Stimulated activated naive CD8-positive, alpha-beta T cell treated with anti-CD3 and anti-CD28 coated beads, Interleukin-15, amount 100 ng/mL, for 72 hours (primary cell): ENCODE results near the gene KLHDC7B.
"Not testable (repeated sequence)": the region's sequence is repeated elsewhere in the genome, so short reads cannot be mapped to it uniquely, and the experiment has no call there.

Experiments
- ATAC-seq: fragments of 150-1000 bp; cut with Tn5 transposase; 2 replicates; pipeline ENCODE4 v1.10.0; 2021; ENCODE audit warnings: mild to moderate bottlenecking, moderate library complexity
- DNase-seq, 2 donors: peaks; one replicate each; pipeline ENCODE4 v3.0.0; 2021 to 2022
- H3K27ac Mint-ChIP-seq, 2 donors: one replicate each; pipeline ENCODE4 v1.8.0; 2022; ENCODE audit warnings: mild to moderate bottlenecking in 2 of 2, mixed read lengths in 2 of 2, moderate library complexity in 2 of 2
- H3K27me3 Mint-ChIP-seq: one replicate; pipeline ENCODE4 v1.8.0; 2022; ENCODE audit warnings: mixed read lengths
- H3K4me1 Mint-ChIP-seq: one replicate; pipeline ENCODE4 v1.8.0; 2022; ENCODE audit warnings: mild to moderate bottlenecking, mixed read lengths
- H3K4me3 Mint-ChIP-seq, 2 donors: one replicate each; pipeline ENCODE4 v1.8.0; 2022; ENCODE audit warnings: mild to moderate bottlenecking in 2 of 2, mixed read lengths in 2 of 2, moderate library complexity in 1 of 2
- H3K9me3 Mint-ChIP-seq, 2 donors: one replicate each; pipeline ENCODE4 v1.8.0; 2022; ENCODE audit warnings: mixed read lengths in 2 of 2

The KLHDC7B gene

GRCh38 chr22:50531546-50531961, 14.1 kb upstream of the KLHDC7B start:
- peak overlapping the region; percentile 99 to 100 for H3K27ac Mint-ChIP-seq
- ATAC-seq = peak; percentile 69
- peaks cover 10% of the 10 kb centered on the region for H3K27me3 Mint-ChIP-seq
- peak overlapping the region; percentile 90 to 100 for H3K4me3 Mint-ChIP-seq
- H3K4me1 Mint-ChIP-seq = peaks cover 55% of the 10 kb centered on the region
- H3K9me3 Mint-ChIP-seq = no peaks in the 10 kb centered on the region
- peak; percentile 78 to 88 for DNase-seq

GRCh38 chr22:50531962-50532674, 13.6 kb upstream of the KLHDC7B start:
- Mint-ChIP-seq H3K27me3 (peaks cover 10% of the 10 kb centered on the region), H3K4me1 (peaks cover 55% of the 10 kb centered on the region), H3K27ac (peak overlapping the region; percentile 99 to 100), H3K4me3 (peak overlapping the region; percentile 90 to 100), H3K9me3 (no peaks in the 10 kb centered on the region)
- peak in 1 of 2 donors; percentile 38 for DNase-seq
- no peak for ATAC-seq

GRCh38 chr22:50532824-50533796, 12.6 kb upstream of the KLHDC7B start:
- H3K4me3 Mint-ChIP-seq = peak overlapping the region; percentile 90 to 100
- H3K4me1 Mint-ChIP-seq = peaks cover 55% of the 10 kb centered on the region
- peak overlapping the region; percentile 93 to 100 for H3K27ac Mint-ChIP-seq
- no peak for DNase-seq
- H3K27me3 Mint-ChIP-seq = peaks cover 10% of the 10 kb centered on the region
- H3K9me3 Mint-ChIP-seq = no peaks in the 10 kb centered on the region
- no peak for ATAC-seq

GRCh38 chr22:50533856-50534711, 11.6 kb upstream of the KLHDC7B start:
- not testable (repeated sequence) for ATAC-seq, H3K9me3 Mint-ChIP-seq, DNase-seq
- Mint-ChIP-seq H3K4me1 (peaks cover 55% of the 10 kb centered on the region), H3K27ac (peak overlapping the region; percentile 29 to 54), H3K4me3 (peak overlapping the region; percentile 90 to 100), H3K27me3 (peaks cover 10% of the 10 kb centered on the region)

GRCh38 chr22:50535113-50535512, 10.6 kb upstream of the KLHDC7B start:
- H3K27ac Mint-ChIP-seq = peak overlapping the region in 1 of 2 donors; percentile 67
- ATAC-seq (no peak), DNase-seq (no peak)
- H3K4me1 Mint-ChIP-seq = peaks cover 62% of the 10 kb centered on the region
- H3K4me3 Mint-ChIP-seq = no peak overlapping the region
- no peaks in the 10 kb centered on the region for H3K9me3 Mint-ChIP-seq
- H3K27me3 Mint-ChIP-seq = peaks cover 10% of the 10 kb centered on the region

- peaks cover 10% of the 10 kb centered on the region for H3K27me3 Mint-ChIP-seq
- peaks cover 73% of the 10 kb centered on the region for H3K4me1 Mint-ChIP-seq
Observed at GRCh38 chr22:50536226-50536625, 9.5 kb upstream of the KLHDC7B start.

GRCh38 chr22:50537765-50538164, 7.9 kb upstream of the KLHDC7B start:
- Mint-ChIP-seq H3K27me3 (peaks cover 8% of the 10 kb centered on the region), H3K27ac (peak overlapping the region; percentile 83 to 100), H3K4me1 (peaks cover 83% of the 10 kb centered on the region), H3K9me3 (peaks cover 0 to 4% of the 10 kb centered on the region in 2 donors), H3K4me3 (peak overlapping the region; percentile 32 to 62)
- ATAC-seq (no peak), DNase-seq (no peak)

More at GRCh38 chr22:50536226-50536625, 9.5 kb upstream of the KLHDC7B start:
- ATAC-seq = no peak
- Mint-ChIP-seq H3K9me3 (no peaks in the 10 kb centered on the region), H3K27ac (peak overlapping the region in 1 of 2 donors; percentile 34), H3K4me3 (no peak overlapping the region)
- no peak for DNase-seq

- Mint-ChIP-seq H3K4me3 (peak overlapping the region; percentile 54 to 69), H3K4me1 (peaks cover 78% of the 10 kb centered on the region), H3K27ac (peak overlapping the region; percentile 96 to 100), H3K27me3 (no peaks in the 10 kb centered on the region), H3K9me3 (peaks cover 0 to 4% of the 10 kb centered on the region in 2 donors)
- no peak for DNase-seq
- ATAC-seq = no peak
Observed at GRCh38 chr22:50540381-50540780, 5.3 kb upstream of the KLHDC7B start.

GRCh38 chr22:50541667-50542026, 4.1 kb upstream of the KLHDC7B start:
- H3K4me1 Mint-ChIP-seq = peaks cover 89% of the 10 kb centered on the region
- peak overlapping the region; percentile 96 to 100 for H3K27ac Mint-ChIP-seq
- DNase-seq = peak in 1 of 2 donors; percentile 67
- peak overlapping the region; percentile 54 to 69 for H3K4me3 Mint-ChIP-seq
- H3K27me3 Mint-ChIP-seq, H3K9me3 Mint-ChIP-seq, ATAC-seq: not testable (repeated sequence)

- H3K4me1 Mint-ChIP-seq = peaks cover 84% of the 10 kb centered on the region
- no peak for ATAC-seq
- peak overlapping the region; percentile 7 to 69 for H3K4me3 Mint-ChIP-seq
- peak in 1 of 2 donors; percentile 67 for DNase-seq
- peak overlapping the region in 1 of 2 donors; percentile 92 for H3K27ac Mint-ChIP-seq
- H3K9me3 Mint-ChIP-seq = peaks cover 0 to 4% of the 10 kb centered on the region in 2 donors
- no peaks in the 10 kb centered on the region for H3K27me3 Mint-ChIP-seq
Observed at GRCh38 chr22:50542416-50542927, 3.2 kb upstream of the KLHDC7B start.

- H3K27ac Mint-ChIP-seq = peak overlapping the region; percentile 99 to 100
- peaks cover 75% of the 10 kb centered on the region for H3K4me1 Mint-ChIP-seq
- ATAC-seq = peak; percentile 47
- H3K27me3 Mint-ChIP-seq = no peaks in the 10 kb centered on the region
- DNase-seq = peak; percentile 87 to 91
- H3K4me3 Mint-ChIP-seq = peak overlapping the region; percentile 84 to 85
- peaks cover 0 to 4% of the 10 kb centered on the region in 2 donors for H3K9me3 Mint-ChIP-seq
Observed at GRCh38 chr22:50544078-50544745, 1.5 kb upstream of the KLHDC7B start.

GRCh38 chr22:50544746-50545253, 899 bp upstream of the KLHDC7B start:
- peak overlapping the region; percentile 99 to 100 for H3K27ac Mint-ChIP-seq
- H3K9me3 Mint-ChIP-seq = peaks cover 0 to 4% of the 10 kb centered on the region in 2 donors
- peak overlapping the region; percentile 84 to 85 for H3K4me3 Mint-ChIP-seq
- ATAC-seq (peak; percentile 32), DNase-seq (peak; percentile 51 to 71)
- no peaks in the 10 kb centered on the region for H3K27me3 Mint-ChIP-seq
- peaks cover 75% of the 10 kb centered on the region for H3K4me1 Mint-ChIP-seq

- Mint-ChIP-seq H3K27me3 (no peaks in the 10 kb centered on the region), H3K4me1 (peaks cover 73% of the 10 kb centered on the region), H3K9me3 (peaks cover 0 to 4% of the 10 kb centered on the region in 2 donors), H3K27ac (peak overlapping the region; percentile 99 to 100), H3K4me3 (peak overlapping the region; percentile 85 to 92)
- ATAC-seq (no peak), DNase-seq (no peak)
Observed at GRCh38 chr22:50546326-50547262, 895 bp downstream of the KLHDC7B start.
